ENCODE data around the gene NOTCH1. TPM values are rescaled to one million over a fixed set of nuclear protein-coding genes. Genes with fewer than 3 reads are reported as not detected.

The NOTCH1 gene
- total and polyA plus RNA-seq, 2 of the 8 experiments (the other 6 are each of a cell fraction or from before 2014, with no cell fraction given), result 6.9 to 55.6 TPM

- TF ChIP-seq, protein P1, sequence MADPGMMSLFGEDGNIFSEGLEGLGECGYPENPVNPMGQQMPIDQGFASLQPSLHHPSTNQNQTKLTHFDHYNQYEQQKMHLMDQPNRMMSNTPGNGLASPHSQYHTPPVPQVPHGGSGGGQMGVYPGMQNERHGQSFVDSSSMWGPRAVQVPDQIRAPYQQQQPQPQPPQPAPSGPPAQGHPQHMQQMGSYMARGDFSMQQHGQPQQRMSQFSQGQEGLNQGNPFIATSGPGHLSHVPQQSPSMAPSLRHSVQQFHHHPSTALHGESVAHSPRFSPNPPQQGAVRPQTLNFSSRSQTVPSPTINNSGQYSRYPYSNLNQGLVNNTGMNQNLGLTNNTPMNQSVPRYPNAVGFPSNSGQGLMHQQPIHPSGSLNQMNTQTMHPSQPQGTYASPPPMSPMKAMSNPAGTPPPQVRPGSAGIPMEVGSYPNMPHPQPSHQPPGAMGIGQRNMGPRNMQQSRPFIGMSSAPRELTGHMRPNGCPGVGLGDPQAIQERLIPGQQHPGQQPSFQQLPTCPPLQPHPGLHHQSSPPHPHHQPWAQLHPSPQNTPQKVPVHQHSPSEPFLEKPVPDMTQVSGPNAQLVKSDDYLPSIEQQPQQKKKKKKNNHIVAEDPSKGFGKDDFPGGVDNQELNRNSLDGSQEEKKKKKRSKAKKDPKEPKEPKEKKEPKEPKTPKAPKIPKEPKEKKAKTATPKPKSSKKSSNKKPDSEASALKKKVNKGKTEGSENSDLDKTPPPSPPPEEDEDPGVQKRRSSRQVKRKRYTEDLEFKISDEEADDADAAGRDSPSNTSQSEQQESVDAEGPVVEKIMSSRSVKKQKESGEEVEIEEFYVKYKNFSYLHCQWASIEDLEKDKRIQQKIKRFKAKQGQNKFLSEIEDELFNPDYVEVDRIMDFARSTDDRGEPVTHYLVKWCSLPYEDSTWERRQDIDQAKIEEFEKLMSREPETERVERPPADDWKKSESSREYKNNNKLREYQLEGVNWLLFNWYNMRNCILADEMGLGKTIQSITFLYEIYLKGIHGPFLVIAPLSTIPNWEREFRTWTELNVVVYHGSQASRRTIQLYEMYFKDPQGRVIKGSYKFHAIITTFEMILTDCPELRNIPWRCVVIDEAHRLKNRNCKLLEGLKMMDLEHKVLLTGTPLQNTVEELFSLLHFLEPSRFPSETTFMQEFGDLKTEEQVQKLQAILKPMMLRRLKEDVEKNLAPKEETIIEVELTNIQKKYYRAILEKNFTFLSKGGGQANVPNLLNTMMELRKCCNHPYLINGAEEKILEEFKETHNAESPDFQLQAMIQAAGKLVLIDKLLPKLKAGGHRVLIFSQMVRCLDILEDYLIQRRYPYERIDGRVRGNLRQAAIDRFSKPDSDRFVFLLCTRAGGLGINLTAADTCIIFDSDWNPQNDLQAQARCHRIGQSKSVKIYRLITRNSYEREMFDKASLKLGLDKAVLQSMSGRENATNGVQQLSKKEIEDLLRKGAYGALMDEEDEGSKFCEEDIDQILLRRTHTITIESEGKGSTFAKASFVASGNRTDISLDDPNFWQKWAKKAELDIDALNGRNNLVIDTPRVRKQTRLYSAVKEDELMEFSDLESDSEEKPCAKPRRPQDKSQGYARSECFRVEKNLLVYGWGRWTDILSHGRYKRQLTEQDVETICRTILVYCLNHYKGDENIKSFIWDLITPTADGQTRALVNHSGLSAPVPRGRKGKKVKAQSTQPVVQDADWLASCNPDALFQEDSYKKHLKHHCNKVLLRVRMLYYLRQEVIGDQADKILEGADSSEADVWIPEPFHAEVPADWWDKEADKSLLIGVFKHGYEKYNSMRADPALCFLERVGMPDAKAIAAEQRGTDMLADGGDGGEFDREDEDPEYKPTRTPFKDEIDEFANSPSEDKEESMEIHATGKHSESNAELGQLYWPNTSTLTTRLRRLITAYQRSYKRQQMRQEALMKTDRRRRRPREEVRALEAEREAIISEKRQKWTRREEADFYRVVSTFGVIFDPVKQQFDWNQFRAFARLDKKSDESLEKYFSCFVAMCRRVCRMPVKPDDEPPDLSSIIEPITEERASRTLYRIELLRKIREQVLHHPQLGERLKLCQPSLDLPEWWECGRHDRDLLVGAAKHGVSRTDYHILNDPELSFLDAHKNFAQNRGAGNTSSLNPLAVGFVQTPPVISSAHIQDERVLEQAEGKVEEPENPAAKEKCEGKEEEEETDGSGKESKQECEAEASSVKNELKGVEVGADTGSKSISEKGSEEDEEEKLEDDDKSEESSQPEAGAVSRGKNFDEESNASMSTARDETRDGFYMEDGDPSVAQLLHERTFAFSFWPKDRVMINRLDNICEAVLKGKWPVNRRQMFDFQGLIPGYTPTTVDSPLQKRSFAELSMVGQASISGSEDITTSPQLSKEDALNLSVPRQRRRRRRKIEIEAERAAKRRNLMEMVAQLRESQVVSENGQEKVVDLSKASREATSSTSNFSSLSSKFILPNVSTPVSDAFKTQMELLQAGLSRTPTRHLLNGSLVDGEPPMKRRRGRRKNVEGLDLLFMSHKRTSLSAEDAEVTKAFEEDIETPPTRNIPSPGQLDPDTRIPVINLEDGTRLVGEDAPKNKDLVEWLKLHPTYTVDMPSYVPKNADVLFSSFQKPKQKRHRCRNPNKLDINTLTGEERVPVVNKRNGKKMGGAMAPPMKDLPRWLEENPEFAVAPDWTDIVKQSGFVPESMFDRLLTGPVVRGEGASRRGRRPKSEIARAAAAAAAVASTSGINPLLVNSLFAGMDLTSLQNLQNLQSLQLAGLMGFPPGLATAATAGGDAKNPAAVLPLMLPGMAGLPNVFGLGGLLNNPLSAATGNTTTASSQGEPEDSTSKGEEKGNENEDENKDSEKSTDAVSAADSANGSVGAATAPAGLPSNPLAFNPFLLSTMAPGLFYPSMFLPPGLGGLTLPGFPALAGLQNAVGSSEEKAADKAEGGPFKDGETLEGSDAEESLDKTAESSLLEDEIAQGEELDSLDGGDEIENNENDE (IDR thresholded peaks at IDR 0.05; ENCODE audit: insufficient replicate concordance, low read length), result no peak
- TF ChIP-seq YY1 (IDR thresholded peaks at IDR 0.05; ENCODE audit: low read depth, low read length), result peak; percentile 59; the same call in 1 of the 2 replicates
- TF ChIP-seq CHD2 (IDR thresholded peaks at IDR 0.05; ENCODE audit: low read length), result no peak
- no peak for TF ChIP-seq HDAC6 (IDR thresholded peaks at IDR 0.05; ENCODE audit: low read depth, low read length)
- no peak for TF ChIP-seq SIRT6 (IDR thresholded peaks at IDR 0.05; ENCODE audit: low read length)
- no peak for TF ChIP-seq NRF1 (IDR thresholded peaks at IDR 0.05; ENCODE audit: low read depth, low read length)
- TF ChIP-seq CHD1 (IDR thresholded peaks at IDR 0.05; ENCODE audit: low read depth, low read length), result no peak
- no peak for TF ChIP-seq ATF3 (IDR thresholded peaks at IDR 0.05; ENCODE audit: insufficient read depth, low read depth, low read length)
- no peak for TF ChIP-seq CBX8 (IDR thresholded peaks at IDR 0.05; ENCODE audit: borderline replicate concordance, low read depth, low read length)
Measured at GRCh38 chr9:136488247-136489214, 57.3 kb downstream of the NOTCH1 start (continued).
